HG03139 (cell line): Measurements from ENCODE around the gene TFF2.

Experiments used
- ATAC-seq: cut with Tn5 transposase; IDR thresholded peaks from one replicate; pipeline ENCODE4 v1.9.1; 2021; ENCODE audit not compliant: unreplicated experiment

TFF2 gene, protein sequence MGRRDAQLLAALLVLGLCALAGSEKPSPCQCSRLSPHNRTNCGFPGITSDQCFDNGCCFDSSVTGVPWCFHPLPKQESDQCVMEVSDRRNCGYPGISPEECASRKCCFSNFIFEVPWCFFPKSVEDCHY

DNA sequence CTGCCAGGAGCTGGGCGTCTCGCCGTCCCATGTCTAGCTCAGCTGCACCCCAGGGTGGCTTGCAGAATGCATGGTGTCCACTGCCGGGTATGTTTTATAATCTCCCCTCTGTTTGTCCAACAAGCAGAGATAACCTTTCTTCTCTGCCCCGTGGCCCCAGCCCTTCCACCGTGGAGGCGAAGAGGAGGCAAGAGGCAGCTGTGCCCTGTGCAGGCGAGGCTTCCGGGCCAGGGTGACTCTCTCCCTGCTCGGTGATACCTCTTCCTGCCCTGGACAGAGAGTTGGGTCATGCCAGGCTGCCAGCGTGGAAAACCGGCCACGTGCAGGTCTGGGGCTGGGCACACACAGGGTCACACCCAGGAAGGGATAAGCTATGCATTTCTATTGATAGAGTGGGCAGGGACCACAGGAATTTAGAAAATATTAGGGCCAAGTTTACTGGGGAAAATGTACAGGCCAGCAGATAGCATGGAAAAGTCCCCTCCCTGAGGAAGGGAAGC is at the start of gene TFF2:
Gene TFF2, minus strand, starts transcription at position 68 of the 500 bp plus-strand sequence. Its CDS starts 37 bp downstream, at position 31.
- no peak for ATAC-seq

DNA sequence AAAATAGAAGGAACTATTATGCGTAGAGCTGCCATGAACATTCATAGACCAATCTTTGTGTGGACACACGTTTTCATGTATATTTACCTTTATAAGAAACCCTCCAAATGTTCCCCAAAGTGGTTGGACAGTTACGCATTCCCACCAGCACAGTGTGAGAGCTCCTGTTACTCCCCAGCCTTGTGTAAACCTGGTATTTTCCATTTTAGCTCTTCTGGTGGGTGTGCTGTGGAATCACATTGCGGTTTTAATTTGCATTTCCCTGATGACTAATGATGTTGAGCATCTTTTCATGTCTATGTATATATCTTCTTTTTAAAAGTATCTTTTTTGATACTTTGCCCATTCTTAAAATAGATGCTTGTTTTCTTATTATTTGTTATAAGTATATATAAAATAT is 49.7 kb upstream of the TFF2 start:
- no peak for ATAC-seq

GRCh38 chr21:42398436-42399028 is 47.7 kb upstream of the TFF2 start:
- no peak for ATAC-seq

DNA sequence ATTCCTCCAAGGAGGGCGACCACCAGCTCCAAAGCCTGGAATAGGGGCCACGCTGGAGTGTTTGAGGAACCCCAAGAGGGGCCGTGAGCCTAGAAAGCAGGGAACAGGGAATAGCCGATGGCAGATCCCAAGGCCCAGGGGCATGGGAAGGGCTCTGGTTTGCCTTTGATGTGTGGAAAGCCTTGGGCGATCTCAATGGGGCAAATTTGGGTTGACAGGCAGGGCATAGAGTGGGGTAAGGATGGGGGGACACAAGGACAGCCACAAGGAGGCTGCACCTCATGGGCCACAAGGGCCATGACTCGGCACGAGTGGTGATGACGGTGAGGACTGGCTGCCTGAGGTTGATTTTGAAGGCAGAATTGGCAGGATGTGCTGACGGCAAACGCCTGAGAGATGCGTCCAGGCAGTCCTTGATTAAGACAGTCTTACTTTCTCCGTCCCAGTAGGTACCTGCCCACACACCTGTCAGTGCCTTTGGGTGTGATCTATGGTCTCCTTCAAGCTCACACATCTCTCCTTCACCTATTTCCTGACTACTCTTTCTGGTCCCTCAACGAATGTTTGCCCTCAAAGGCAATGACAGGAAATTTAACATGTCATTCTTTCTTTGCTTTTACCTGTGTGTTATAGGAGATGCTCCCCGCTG is 47.1 kb upstream of the TFF2 start:
- no peak for ATAC-seq

DNA sequence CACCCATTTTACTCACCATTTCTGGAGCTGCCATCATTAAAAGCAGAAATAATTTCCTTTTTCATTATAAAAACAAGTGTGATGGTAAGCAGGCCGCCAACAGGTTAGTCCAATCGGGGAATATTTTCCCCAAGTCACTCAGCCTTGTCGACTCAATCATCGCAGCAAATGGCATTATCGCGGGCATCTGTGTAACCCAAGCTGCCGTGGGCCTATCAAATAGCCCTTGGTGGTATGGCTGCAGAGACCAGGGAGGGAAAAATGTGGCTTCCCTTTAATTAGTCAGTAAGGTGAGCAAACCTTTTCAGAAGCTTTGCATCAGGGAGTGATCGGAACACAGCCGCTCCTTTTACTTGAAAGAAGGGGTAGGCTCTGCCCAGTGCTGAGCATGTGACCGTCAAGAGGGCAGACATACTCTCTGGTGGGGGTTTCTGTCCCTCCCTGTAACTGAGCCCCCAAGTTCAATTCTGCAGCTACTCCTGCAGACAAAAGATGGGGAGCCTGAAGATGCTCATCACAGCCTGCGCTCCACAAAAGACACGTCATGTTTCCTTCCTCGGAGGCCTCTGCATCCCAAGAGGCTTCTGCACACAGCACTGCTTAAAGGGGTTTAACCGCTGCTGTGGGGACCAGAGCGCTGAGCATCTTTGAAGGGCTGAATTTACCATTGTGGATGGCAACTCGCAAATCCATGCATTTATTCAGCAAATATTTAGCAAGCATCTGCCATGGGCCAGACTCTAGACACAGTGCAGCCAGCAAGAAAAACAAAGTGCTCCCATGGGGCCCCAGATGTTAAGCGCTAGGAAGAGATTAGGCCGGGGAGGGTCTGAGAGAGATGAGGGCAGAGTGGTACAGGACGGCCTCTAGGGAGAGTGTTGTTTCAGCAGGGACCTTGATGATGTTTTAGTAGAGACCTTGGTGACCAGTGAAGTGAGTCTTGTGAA is 46.3 kb upstream of the TFF2 start:
- no peak for ATAC-seq

DNA sequence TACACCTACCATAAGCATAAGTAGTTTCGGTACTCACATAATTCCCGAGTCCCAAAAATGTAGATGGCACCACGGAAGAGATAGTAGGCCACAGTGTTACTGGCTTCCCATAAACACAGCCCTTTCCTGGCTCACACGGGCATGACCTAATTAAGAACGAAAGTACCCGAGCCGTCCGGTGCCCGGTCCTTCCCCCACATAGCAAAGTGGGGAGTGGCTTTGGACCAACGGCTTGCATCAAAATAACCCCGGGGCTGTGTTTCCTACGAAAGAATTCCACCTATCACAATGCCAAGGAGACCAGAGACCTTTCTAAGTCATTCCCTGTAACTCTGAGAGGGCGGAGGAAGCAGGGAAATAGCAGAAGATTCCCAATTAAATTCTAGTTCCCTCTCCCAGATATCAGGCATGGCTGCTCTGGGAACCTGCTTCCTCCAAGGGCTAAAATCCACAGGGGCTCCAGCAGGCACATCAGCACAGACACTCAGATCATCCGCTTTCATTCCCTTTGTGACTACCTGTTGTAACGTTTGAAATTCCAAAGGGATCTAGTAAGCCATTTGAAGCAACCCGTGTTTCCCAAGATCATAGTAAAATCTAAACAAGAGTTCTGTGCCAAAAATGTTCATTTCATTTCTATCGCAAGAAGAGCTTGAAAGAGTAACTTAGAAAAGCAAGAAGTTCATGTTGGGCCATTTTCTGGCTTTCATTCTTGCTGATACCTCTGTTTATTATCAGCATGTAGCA is 45.3 kb upstream of the TFF2 start, which contains the start of gene TMPRSS3:
Gene TMPRSS3, minus strand, starts transcription at position 148 of the 747 bp plus-strand sequence. CDS start 635 bp downstream, outside the sequence.
- no peak for ATAC-seq

- no peak for ATAC-seq
These were observed 44.5 kb upstream of the TFF2 start for GRCh38 chr21:42395302-42395701.

DNA sequence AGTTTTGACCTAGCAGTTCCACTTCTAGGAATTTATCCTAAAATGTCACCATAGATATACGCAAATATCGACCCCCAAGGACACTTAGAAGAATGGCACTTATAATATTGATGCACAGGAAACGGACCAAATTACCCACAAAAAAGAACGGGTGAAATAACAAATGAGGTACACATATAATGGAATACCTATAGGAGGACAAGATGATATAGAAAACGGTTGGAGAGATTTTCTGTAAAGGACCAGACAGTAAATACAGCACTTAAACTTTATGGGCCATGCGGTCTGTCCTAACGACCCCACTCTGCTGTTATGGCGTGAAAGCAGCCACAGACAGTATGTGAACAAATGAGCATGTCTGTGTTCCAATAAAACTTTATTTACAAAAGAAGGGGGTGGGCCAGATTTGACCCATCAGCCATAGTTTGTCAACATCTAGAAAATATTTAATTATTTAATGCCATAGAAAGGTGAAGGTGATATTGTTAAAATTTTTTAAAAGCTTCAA is 42.7 kb upstream of the TFF2 start:
- no peak for ATAC-seq

DNA sequence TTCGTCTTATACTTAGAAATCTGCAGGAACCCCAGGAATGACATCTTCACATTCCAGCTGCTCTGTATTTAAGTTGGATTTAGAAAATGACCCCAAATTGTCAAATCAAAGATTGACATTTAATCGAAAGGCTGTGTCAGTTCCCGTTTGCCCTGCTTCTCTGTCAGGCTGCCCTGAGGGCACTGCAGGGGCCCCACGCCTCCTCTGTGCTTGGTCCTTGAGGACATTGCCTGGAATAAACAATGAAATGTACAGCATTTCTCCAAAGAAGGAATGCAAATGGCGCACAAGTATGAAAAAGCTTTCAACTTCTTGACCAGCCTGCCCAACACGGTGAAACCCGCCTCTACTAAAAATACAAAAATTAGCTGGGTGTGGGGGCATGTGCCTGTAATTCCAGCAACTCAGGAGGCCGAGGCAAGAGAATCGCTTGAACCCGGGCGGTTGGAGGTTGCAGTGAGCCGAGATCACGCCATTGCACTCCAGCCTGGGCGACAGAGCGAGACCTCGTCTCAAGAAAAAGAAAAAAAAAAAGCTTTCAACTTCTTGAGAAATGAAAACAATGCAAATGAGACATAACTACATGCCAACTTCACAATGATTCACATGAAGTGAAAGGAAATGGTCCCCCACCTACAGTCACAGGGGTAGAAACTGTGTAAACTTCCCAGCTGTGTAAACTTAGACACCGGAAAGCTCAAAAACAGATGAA is 42.1 kb upstream of the TFF2 start:
- ATAC-seq = peak; percentile 49

DNA sequence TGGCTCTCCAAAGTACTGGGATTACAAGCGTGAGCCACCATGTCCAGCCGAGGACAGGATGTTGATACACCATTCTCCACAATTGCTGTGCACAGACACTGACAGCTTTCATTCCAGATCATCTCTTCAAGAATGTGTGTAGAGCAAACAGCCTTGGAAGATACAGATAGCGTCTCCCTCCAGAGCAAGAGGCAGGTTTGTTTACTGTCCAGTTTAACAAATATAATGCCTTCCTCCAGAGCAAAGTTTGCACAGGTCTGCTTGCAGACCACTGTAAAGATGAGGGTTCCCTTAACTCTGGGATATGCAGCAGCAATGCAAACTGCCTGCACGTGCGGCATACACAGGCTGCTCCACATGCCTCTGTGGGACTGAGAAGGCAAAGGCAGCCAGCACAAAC is 40.5 kb upstream of the TFF2 start:
- ATAC-seq = no peak

DNA sequence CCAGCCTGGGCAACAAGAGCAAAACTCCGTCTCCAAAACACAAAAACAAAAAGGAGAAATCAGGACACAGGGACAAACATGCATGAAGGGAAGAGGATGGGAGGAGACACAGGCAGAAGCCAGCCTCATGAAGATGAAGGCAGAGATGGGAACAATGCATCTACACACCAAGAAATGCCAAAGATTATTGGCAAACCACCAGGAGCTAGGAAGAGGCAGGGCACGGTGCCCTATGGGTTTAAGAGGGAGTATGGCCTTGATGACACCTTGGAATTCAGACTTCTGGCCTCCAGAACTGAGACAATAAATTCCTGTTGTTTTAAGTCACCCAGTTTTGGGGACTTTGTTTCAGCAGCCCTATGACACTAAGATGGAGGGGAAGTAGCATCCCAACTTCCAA is 39.9 kb upstream of the TFF2 start:
- no peak for ATAC-seq

DNA sequence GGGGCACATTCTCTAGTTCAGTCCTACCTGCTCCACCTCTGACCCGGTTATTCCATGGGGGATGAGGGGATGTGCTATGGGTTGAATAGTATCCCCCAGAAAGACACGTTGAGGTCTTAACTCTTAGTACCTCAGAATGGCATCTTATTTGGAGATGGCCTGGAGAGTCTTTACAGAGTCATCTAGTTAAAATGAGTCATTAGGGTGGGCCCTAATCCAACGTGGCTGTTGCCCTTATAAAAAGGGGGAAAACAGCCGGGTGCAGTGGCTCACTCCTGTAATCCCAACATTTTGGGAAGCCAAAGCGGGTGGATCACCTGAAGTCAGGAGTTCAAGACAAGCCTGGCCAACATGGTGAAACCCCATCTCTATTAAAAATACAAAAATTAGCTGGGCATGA is 39.4 kb upstream of the TFF2 start:
- ATAC-seq = no peak

GRCh38 chr21:42389449-42389835 is 38.6 kb upstream of the TFF2 start:
- no peak for ATAC-seq

- ATAC-seq = no peak
These were observed 38.1 kb upstream of the TFF2 start for GRCh38 chr21:42388740-42389448.

DNA sequence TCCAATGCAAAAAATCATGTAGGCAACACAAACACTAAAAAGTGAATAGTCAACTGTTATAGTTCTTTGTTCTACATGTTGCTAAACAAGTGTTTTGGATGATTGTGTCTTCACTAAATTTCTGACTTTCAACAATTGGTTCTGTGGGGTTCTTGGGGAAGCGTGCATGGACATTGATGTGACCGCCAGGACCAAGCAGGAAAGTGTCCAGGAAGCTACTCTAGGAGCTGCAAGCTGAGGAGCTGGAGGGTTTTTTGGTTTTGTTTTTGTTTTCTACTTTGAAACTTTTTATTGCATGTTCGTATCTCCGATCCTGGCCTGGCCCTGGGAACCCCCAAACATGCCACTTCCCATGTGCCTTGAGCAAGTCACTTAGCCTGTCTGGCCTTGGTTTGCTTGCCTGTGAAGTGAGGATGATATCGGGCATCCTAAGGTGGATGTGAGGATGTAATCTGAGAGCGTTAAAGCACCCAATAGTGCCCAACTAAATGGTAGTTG is 37.1 kb upstream of the TFF2 start:
- no peak for ATAC-seq

DNA sequence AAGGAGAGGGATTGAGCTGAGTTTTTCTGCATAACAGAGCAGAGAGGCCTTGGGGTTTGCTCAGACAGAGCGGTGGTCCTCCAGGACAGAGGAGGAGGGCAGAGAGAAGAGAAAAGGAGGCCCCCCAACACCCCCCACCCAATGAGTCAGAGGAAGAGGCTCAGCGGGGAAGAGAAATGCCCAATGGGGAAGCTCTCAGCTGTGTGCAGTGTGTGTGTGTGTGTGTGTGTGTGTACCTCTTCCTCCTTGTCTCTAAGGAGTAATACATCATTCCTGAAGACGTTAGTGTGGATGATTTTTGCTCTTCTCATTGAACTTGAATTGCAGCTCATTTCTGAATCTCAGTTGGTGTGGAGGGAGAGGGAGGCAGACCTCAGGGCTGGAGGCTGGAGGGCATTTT is 36.4 kb upstream of the TFF2 start:
- no peak for ATAC-seq

DNA sequence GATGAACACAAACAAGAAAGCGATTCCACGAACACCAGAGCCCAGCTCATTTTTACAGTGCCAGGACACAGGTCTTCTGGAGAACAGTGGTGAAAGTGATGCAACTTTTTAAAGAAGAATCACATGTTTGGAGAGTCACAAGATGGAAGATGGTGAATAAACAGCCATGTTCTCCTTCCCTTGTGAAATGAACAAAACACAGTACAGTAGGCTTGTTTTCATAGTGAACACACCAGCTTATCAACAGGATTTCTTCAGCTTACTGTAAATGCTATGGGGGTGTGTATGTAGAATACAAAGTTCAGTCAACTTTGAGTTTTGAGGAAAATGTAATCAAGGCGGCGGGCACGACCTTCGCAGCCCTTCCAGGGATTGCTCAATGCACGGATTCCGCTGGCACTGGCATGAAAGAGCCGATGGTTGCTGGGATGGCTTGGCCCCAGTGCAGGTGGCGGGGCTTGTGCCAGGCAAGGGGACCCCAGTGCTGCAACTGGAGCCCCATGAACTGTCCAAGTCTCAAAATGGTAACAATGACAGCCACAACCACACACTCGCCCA is 35.3 kb upstream of the TFF2 start:
- ATAC-seq = no peak

DNA sequence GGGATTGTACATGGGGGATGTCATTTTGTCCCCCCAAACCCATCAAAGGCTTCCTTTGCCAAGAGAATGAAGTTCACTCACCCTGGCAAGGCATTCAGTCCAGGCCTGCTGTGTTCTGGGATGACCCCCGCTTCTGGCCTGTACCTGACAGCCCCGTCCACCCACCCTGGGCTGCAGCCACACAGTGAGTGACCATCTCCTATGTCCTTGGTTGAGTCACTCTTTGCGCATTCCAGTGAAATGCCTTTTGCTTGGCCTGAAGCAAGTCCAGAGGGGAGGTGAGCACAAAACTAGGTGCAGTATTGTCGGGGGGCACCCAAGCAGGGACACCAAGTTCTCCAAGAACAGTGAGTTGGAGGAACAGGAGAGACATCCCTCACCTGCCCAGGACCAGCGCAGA is 34.8 kb upstream of the TFF2 start:
- no peak for ATAC-seq

GRCh38 chr21:42384989-42385388 is 34.2 kb upstream of the TFF2 start:
- no peak for ATAC-seq
